Adrenal gland (tissue), 12 donors: Measurements from ENCODE around the gene FSD2. TPM values are rescaled to one million over a fixed set of nuclear protein-coding genes. Genes with fewer than 3 reads are reported as not detected.

Experiments
- DNase-seq, 7 donors: peaks; one replicate each; pipeline ENCODE4 v3.0.0-alpha.2; 2019 to 2020
- H3K27ac ChIP-seq, 5 donors: fragments of 200-600 bp; sonication (generic) in 4 of 5; 1 replicate in 3 of 5; 2 replicates in 2 of 5; pipeline versions ENCODE4 v1.5.1 to v1.8.0; 2016 to 2020; ENCODE audit warnings: mild to moderate bottlenecking in 1 of 5
- H3K27me3 ChIP-seq: fragments of 200-600 bp; 2 replicates; pipeline ENCODE4 v1.8.0; 2021
- H3K36me3 ChIP-seq, 2 donors: fragments of 200-600 bp; replicated peaks in 1 of 2; 1 replicate in 1 of 2; 2 replicates in 1 of 2; pipeline versions ENCODE4 v1.5.1 to v1.8.0; 2018 to 2022
- H3K4me1 ChIP-seq, 2 donors: fragments of 200-600 bp; replicated peaks in 1 of 2; 1 replicate in 1 of 2; 2 replicates in 1 of 2; pipeline versions ENCODE4 v1.5.1 to v1.8.0; 2018 to 2021
- H3K4me3 ChIP-seq, 4 donors: fragments of 200-600 bp; sonication (generic) in 3 of 4; one replicate each; pipeline ENCODE4 v1.5.1; 2016 to 2018
- H3K9me3 ChIP-seq, 3 donors: fragments of 200-600 bp; sonication (generic) in 1 of 3; replicated peaks in 1 of 3; 1 replicate in 2 of 3; 2 replicates in 1 of 3; pipeline versions ENCODE4 v1.5.1 to v1.8.0; 2016 to 2021
- CTCF ChIP-seq, 6 experiments: fragments of 450-650 bp in 4 of 6; fragments of 200-600 bp in 2 of 6; sonication (generic) in 1 of 6; IDR thresholded peaks; 1 replicate in 5 of 6; 2 replicates in 1 of 6; pipeline versions ENCODE4 v1.5.1 to v1.8.0; 2016 to 2021; ENCODE audit warnings: antibody characterized with exemption in 6 of 6, mild to moderate bottlenecking in 2 of 6, moderate library complexity in 1 of 6
- POLR2A ChIP-seq, 2 donors: fragments of 450-650 bp; IDR thresholded peaks; one replicate each; pipeline ENCODE4 v1.6.1; 2017; ENCODE audit warnings: antibody characterized with exemption in 2 of 2, mild to moderate bottlenecking in 2 of 2, moderate library complexity in 1 of 2
- WGBS, 4 donors: extraction: QIAGEN DNeasy Blood & Tissue Kit in 2 of 4; methylation state at CpG; one replicate each; pipeline versions ENCODE4 v1.1.5 to v1.1.7; 2013 to 2017; 5-methylcytosine and 5-hydroxymethylcytosine counted together
- intact Hi-C, 2 donors: fragments of 100-400 bp; cut with DNase I; formaldehyde crosslinking; loops; one replicate each; pipeline versions ENCODE4 v1.14.1 to v1.15.0; 2022 to 2023
- polyA plus RNA-seq, 3 donors: library from polyadenylated mRNA; stranded (reverse); fragments of 200-250 nt in 2 of 3; fragments of 350-450 nt in 1 of 3; fragmentation: Illumina TruSeq in 1 of 3; extraction: RNeasy Lipid Tissue Mini Kit (QIAGEN cat#74804) in 1 of 3; gene quantifications; one replicate each; pipeline ENCODE4 v1.2.3, GENCODE V29; 2013 to 2014
- total RNA-seq, 9 donors: library from RNA; depleted of rRNA in 4 of 9; stranded (reverse); fragments of >200 nt in 4 of 9; fragments of 120-200 nt in 1 of 9; fragmentation: NEBNext Ultra II Directional in 1 of 9; extraction: Animal tissue kit (Norgen Biotek cat#: 25700) in 1 of 9; gene quantifications; one replicate each; pipeline versions ENCODE4 v1.1.0 to v1.2.4, GENCODE V29; 2013 to 2023
- donor health status: healthy with polysubstance abuse.
- donor health status: Bipolar disorder and iron deficiency.
- donor health status: DM: yes; HTN: yes; CAD: no.
- donor health status: DM: no; HTN: no; CAD: no.
- donor health status: DM: no; HTN: no; CAD: no.
- donor health status: DM: yes; HTN: yes; CAD: no.

Gene FSD2
- total and polyA plus RNA-seq, 12 donors = 0.03 to 0.06 TPM; not detected in 10

DNA sequence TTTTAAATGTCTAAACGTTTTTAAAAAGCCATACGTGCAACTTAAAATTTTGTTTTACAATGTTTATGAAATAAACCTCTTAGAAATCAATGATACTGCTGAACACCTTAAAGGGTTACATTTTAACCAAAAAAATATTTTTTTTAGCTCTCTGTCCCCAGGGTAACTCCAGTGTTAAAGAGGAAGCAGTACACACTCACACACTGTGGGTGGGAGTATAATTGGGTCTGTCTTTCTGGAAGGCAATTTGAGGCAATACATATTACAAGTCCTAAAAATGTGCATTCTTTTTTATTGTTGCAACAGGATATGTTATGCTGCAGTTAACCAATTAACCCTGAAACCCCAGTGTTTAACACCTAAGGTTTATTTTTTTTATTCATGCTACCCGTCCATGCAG is 37.7 kb upstream of the FSD2 start:
- Histone ChIP-seq H3K4me1 (no peaks in the 10 kb centered on the region), H3K27ac (no peak overlapping the region), H3K36me3 (peaks cover 0 to under 1% of the 10 kb centered on the region in 2 donors), H3K27me3 (no peaks in the 10 kb centered on the region), H3K9me3 (no peaks in the 10 kb centered on the region), H3K4me3 (no peak overlapping the region)
- intact Hi-C loops = no loop called here
- no peak for TF ChIP-seq POLR2A (IDR thresholded peaks at IDR 0.05)
- no peak for TF ChIP-seq CTCF (IDR thresholded peaks at IDR 0.05)
- WGBS, 4 donors = 88 to 94% (median 90%) methylated on average over 3 of the region's 3 CpGs
- no peak for DNase-seq

- WGBS, 4 donors = 94 to 98% (median 95%) methylated on average over 4 of the region's 4 CpGs
- no peak overlapping the region for H3K4me3 ChIP-seq
- H3K27me3 ChIP-seq = no peaks in the 10 kb centered on the region
- DNase-seq = no peak
- no peaks in the 10 kb centered on the region for H3K9me3 ChIP-seq
- no peak overlapping the region for H3K27ac ChIP-seq
- TF ChIP-seq POLR2A (IDR thresholded peaks at IDR 0.05) (no peak), CTCF (IDR thresholded peaks at IDR 0.05) (no peak)
- intact Hi-C loops = no loop called here
- no peaks in the 10 kb centered on the region for H3K4me1 ChIP-seq
- H3K36me3 ChIP-seq = peaks cover 0 to 33% of the 10 kb centered on the region in 2 donors
Observed at GRCh38 chr15:82840166-82840565, 34.3 kb upstream of the FSD2 start.

- no peaks in the 10 kb centered on the region for H3K4me1 ChIP-seq
- H3K4me3 ChIP-seq = no peak overlapping the region
- intact Hi-C loops = no loop called here
- H3K27ac ChIP-seq = no peak overlapping the region
- peaks cover 0 to 44% of the 10 kb centered on the region in 2 donors for H3K36me3 ChIP-seq
- H3K27me3 ChIP-seq = no peaks in the 10 kb centered on the region
- H3K9me3 ChIP-seq = no peaks in the 10 kb centered on the region
- no peak for DNase-seq
- TF ChIP-seq CTCF (IDR thresholded peaks at IDR 0.05) = no peak
- TF ChIP-seq POLR2A (IDR thresholded peaks at IDR 0.05) = no peak
Observed at GRCh38 chr15:82839136-82839535, 33.3 kb upstream of the FSD2 start.

- TF ChIP-seq CTCF (IDR thresholded peaks at IDR 0.05) (no peak), POLR2A (IDR thresholded peaks at IDR 0.05) (no peak)
- H3K4me1 ChIP-seq = peaks cover 1 to 2% of the 10 kb centered on the region in 2 donors
- H3K36me3 ChIP-seq = peaks cover 0 to 53% of the 10 kb centered on the region in 2 donors
Observed at GRCh38 chr15:82838096-82838735, 32.3 kb upstream of the FSD2 start.

More at GRCh38 chr15:82838096-82838735, 32.3 kb upstream of the FSD2 start:
- Histone ChIP-seq H3K27ac (no peak overlapping the region), H3K4me3 (no peak overlapping the region), H3K27me3 (no peaks in the 10 kb centered on the region), H3K9me3 (no peaks in the 10 kb centered on the region)
- intact Hi-C loops = no loop called here
- DNase-seq = no peak
- 95 to 97% (median 96%) methylated on average over 13 to 14 of the region's 14 CpGs for WGBS, 4 donors
